ENCODE results near the gene ALDH2. TPM values are rescaled to one million over a fixed set of nuclear protein-coding genes. Genes with fewer than 3 reads are reported as not detected.

The ALDH2 gene
- total RNA-seq, 1 experiment from 2014 or later, result 0.36 TPM

Other genes with a start within 250 kb of the ALDH2 start
- gene ATXN2, start 167.6 kb upstream of the ALDH2 start, total RNA-seq (2014; rRNA removed; shearing (Covaris generic)), result 5.3 and 11.2 TPM in 2 replicates
- gene BRAP, start 81.0 kb upstream of the ALDH2 start, total RNA-seq (2014; rRNA removed; shearing (Covaris generic)), result 11.5 and 13.6 TPM in 2 replicates
- 5.9 and 9.9 TPM in 2 replicates for gene ACAD10, start 80.9 kb upstream of the ALDH2 start, total RNA-seq (2014; rRNA removed; shearing (Covaris generic))
- gene MAPKAPK5, start 75.3 kb downstream of the ALDH2 start, total RNA-seq (2014; rRNA removed; shearing (Covaris generic)), result 25.2 and 26.8 TPM in 2 replicates
- gene TMEM116, start 246.2 kb downstream of the ALDH2 start, total RNA-seq (2014; rRNA removed; shearing (Covaris generic)), result 11.0 and 12.4 TPM in 2 replicates
- gene ERP29, start 246.5 kb downstream of the ALDH2 start, total RNA-seq (2014; rRNA removed; shearing (Covaris generic)), result 48.1 and 78.0 TPM in 2 replicates

All from RPMI7951 (cell line).